Heart left ventricle (tissue), 16 donors: ENCODE results near the gene GABRD. TPM values are rescaled to one million over a fixed set of nuclear protein-coding genes. Genes with fewer than 3 reads are reported as not detected.
A peak's percentile ranks its signal among the peaks of the same experiment; 100 is the strongest.

ENCODE experiments used
- ATAC-seq, 4 donors: fragments of 200-7000 bp; cut with Tn5 transposase; one replicate each; pipeline ENCODE4 v1.9.1; 2020 to 2022; ENCODE audit warnings: moderate library complexity in 4 of 4, mild to moderate bottlenecking in 3 of 4, moderate number of reproducible peaks in 1 of 4
- DNase-seq, 5 donors: peaks; one replicate each; pipeline ENCODE4 v3.0.0-alpha.2; 2020
- H3K27ac ChIP-seq, 12 donors: fragments of 200-600 bp; sonication (generic) in 4 of 12; one replicate each; pipeline versions ENCODE4 v1.5.0 to v1.8.0; 2016 to 2022; ENCODE audit warnings: mild to moderate bottlenecking in 2 of 12
- H3K27me3 ChIP-seq, 9 donors: fragments of 200-600 bp; sonication (generic) in 2 of 9; one replicate each; pipeline versions ENCODE4 v1.5.1 to v1.8.0; 2016 to 2022; ENCODE audit warnings: mild to moderate bottlenecking in 3 of 9
- H3K36me3 ChIP-seq, 9 donors: fragments of 200-600 bp; sonication (generic) in 2 of 9; one replicate each; pipeline versions ENCODE4 v1.5.0 to v1.8.0; 2018 to 2022; ENCODE audit warnings: mild to moderate bottlenecking in 2 of 9
- H3K4me1 ChIP-seq, 12 donors: fragments of 200-600 bp; sonication (generic) in 4 of 12; one replicate each; pipeline versions ENCODE4 v1.5.0 to v1.8.0; 2016 to 2022; ENCODE audit warnings: mild to moderate bottlenecking in 3 of 12
- H3K4me3 ChIP-seq, 12 donors: fragments of 200-600 bp; sonication (generic) in 4 of 12; one replicate each; pipeline versions ENCODE4 v1.5.0 to v1.8.0; 2017 to 2022; ENCODE audit warnings: mild to moderate bottlenecking in 9 of 12, moderate library complexity in 4 of 12
- H3K9me3 ChIP-seq, 12 donors: fragments of 200-600 bp; sonication (generic) in 4 of 12; one replicate each; pipeline versions ENCODE4 v1.5.0 to v1.8.0; 2016 to 2022; ENCODE audit warnings: mild to moderate bottlenecking in 1 of 12
- CTCF ChIP-seq, 12 donors: fragments of 200-600 bp; sonication (generic) in 4 of 12; IDR thresholded peaks; one replicate each; pipeline versions ENCODE4 v1.5.0 to v1.8.0; 2018 to 2022; ENCODE audit warnings: antibody characterized with exemption in 12 of 12, mild to moderate bottlenecking in 5 of 12
- POLR2A ChIP-seq, 2 donors: fragments of 450-650 bp; IDR thresholded peaks; one replicate each; pipeline ENCODE4 v1.6.1; 2017; ENCODE audit warnings: antibody characterized with exemption in 2 of 2, mild to moderate bottlenecking in 2 of 2, moderate library complexity in 2 of 2
- WGBS, 4 donors: extraction: QIAGEN DNeasy Blood & Tissue Kit in 2 of 4; methylation state at CpG; one replicate each; pipeline versions ENCODE4 v1.1.5 to v1.1.7; 2013 to 2018; 5-methylcytosine and 5-hydroxymethylcytosine counted together
- intact Hi-C, 10 donors: fragments of 100-400 bp; cut with DNase I; formaldehyde crosslinking; loops; one replicate each; pipeline versions ENCODE4 v1.11.1 to v1.14.2; 2022
- polyA plus RNA-seq, 2 donors: library from polyadenylated mRNA; stranded (reverse); fragments of 200-250 nt; gene quantifications; one replicate each; pipeline ENCODE4 v1.2.3, GENCODE V29; 2013
- total RNA-seq, 9 donors: library from RNA; depleted of rRNA in 2 of 9; stranded (reverse); fragments of >200 nt in 2 of 9; fragmentation: NEBNext Ultra II Directional in 3 of 9; extraction: Animal tissue kit (Norgen Biotek cat#: 25700) in 3 of 9; gene quantifications; one replicate each; pipeline versions ENCODE4 v1.1.0 to v1.2.4, GENCODE V29; 2016 to 2023
- donor health status: ischemic (EF 13 %, LVEDD 7.1; RV severe dilation, severe dysfunction).
- donor health status: healthy with polysubstance abuse.
- donor health status: DM: no; HTN: yes; CAD: no.
- donor health status: DM: no; HTN: no; CAD: no.
- donor health status: ischemic (EF 25% LVEDD 6.9; RV normal size, moderate dysfunction).
- donor health status: ischemic (EF 25% LVEDD 5.7; RV mildly dilated, moderate dysfunction).
- donor health status: healthy.
- donor health status: DM: yes; HTN: yes; CAD: no.
- donor health status: ischemic (EF 35%, LVEDD 5.7; RV mildly dilated, moderate dysfunction).
- donor health status: nonischemic (EF 11% LVEDD 7.7; RV severe dilation, severe dysfunction).
- donor health status: DM: yes; HTN: yes; CAD: no.
- donor health status: PGD.
- donor health status: ischemic (EF 29% LVEDD 5.4; RV normal size, mild dysfunction).
- donor health status: nonischemic (EF 23%, LVEDD 6.1; RV moderate dilation, normal function).

The GABRD gene
- total and polyA plus RNA-seq, 11 donors = 0.21 to 1.1 (median 0.65) TPM; not detected in 2

DNA sequence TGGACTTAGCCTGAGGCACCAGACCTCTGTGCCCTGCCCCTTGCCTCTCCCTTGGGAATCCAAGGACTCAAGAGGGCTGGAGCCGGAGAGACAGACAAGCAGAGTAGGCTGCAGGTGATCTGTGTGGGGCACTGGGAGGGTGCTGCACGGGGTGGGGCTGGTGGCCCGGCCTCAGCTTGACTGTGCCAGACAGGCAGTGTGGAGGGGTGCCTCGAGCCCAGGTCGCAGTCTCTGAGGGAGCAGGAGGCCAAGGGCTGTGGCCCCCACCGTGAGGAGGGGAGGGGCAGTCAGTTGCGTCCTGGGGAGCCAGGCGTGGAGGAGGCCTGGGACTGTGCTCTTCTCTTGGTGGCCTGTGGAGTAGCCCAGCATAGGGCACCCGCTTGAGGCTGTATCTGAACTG, 4.0 kb downstream of the GABRD start:
- no peak for TF ChIP-seq CTCF (IDR thresholded peaks at IDR 0.05)
- TF ChIP-seq POLR2A (IDR thresholded peaks at IDR 0.05) = no peak
- DNase-seq (no peak), ATAC-seq (no peak)
- H3K4me3 ChIP-seq = no peak overlapping the region
- no peak overlapping the region for H3K27ac ChIP-seq
- H3K9me3 ChIP-seq = no peaks in the 10 kb centered on the region
- H3K4me1 ChIP-seq = peaks cover 0 to 27% (median 10%) of the 10 kb centered on the region in 12 donors
- H3K27me3 ChIP-seq = peaks cover 17 to 55% (median 47%) of the 10 kb centered on the region in 9 donors
- no peaks in the 10 kb centered on the region for H3K36me3 ChIP-seq
- intact Hi-C loops = no loop called here
- 83 to 91% (median 86%) methylated on average over 6 to 9 of the region's 9 CpGs for WGBS, 4 donors

- TF ChIP-seq POLR2A (IDR thresholded peaks at IDR 0.05) = no peak
- 87 to 95% (median 91%) methylated on average over 3 to 10 of the region's 10 CpGs for WGBS, 4 donors
- intact Hi-C loops = no loop called here
- ATAC-seq (no peak), DNase-seq (no peak)
- peaks cover 0 to 21% (median 10%) of the 10 kb centered on the region in 12 donors for H3K4me1 ChIP-seq
- H3K36me3 ChIP-seq = no peaks in the 10 kb centered on the region
- H3K27ac ChIP-seq = no peak overlapping the region
- no peak overlapping the region for H3K4me3 ChIP-seq
- H3K27me3 ChIP-seq = peaks cover 11 to 51% (median 37%) of the 10 kb centered on the region in 9 donors
- H3K9me3 ChIP-seq = no peaks in the 10 kb centered on the region
Observed at GRCh38 chr1:2024451-2024850, 5.3 kb downstream of the GABRD start.

GRCh38 chr1:2024887-2025286, 5.7 kb downstream of the GABRD start:
- Histone ChIP-seq H3K4me3 (no peak overlapping the region), H3K9me3 (no peaks in the 10 kb centered on the region), H3K4me1 (peaks cover 0 to 17% (median 10%) of the 10 kb centered on the region in 12 donors), H3K36me3 (no peaks in the 10 kb centered on the region), H3K27ac (peak overlapping the region in 2 of 12 donors; percentile 56 to 82), H3K27me3 (peaks cover 7 to 47% (median 33%) of the 10 kb centered on the region in 9 donors)
- WGBS, 4 donors = 87 to 95% (median 89%) methylated on average over 4 to 18 of the region's 18 CpGs
- ATAC-seq (no peak), DNase-seq (no peak)
- TF ChIP-seq POLR2A (IDR thresholded peaks at IDR 0.05) = no peak
- no peak for TF ChIP-seq CTCF (IDR thresholded peaks at IDR 0.05)
- intact Hi-C loops = no loop called here

GRCh38 chr1:2025491-2025981, 6.4 kb downstream of the GABRD start:
- DNase-seq (peak; percentile 57 to 79 (median 71)), ATAC-seq (peak; percentile 44 to 78 (median 63))
- H3K9me3 ChIP-seq = no peaks in the 10 kb centered on the region
- 38 to 49% (median 44%) methylated on average over 27 to 39 of the region's 39 CpGs for WGBS, 4 donors
- no peaks in the 10 kb centered on the region for H3K36me3 ChIP-seq
- peaks cover 0 to 15% (median 10%) of the 10 kb centered on the region in 12 donors for H3K4me1 ChIP-seq
- peak overlapping the region in 8 of 12 donors; percentile 11 to 82 (median 52) for H3K27ac ChIP-seq
- H3K27me3 ChIP-seq = peaks cover 4 to 40% (median 26%) of the 10 kb centered on the region in 9 donors
- TF ChIP-seq CTCF (IDR thresholded peaks at IDR 0.05) = no peak
- no peak for TF ChIP-seq POLR2A (IDR thresholded peaks at IDR 0.05)
- intact Hi-C loops = no loop called here
- peak overlapping the region in 8 of 12 donors; percentile 23 to 38 (median 27) for H3K4me3 ChIP-seq
